Sciatic nerve (tissue), 2 donors: ENCODE measurements around the gene CPXM2. TPM values are rescaled to one million over a fixed set of nuclear protein-coding genes. Genes with fewer than 3 reads are reported as not detected.

Experiments
- ATAC-seq: fragments of 200-7000 bp; cut with Tn5 transposase; one replicate; pipeline ENCODE4 v1.9.1; 2020; ENCODE audit warnings: mild to moderate bottlenecking, moderate library complexity
- DNase-seq: peaks from one replicate; pipeline ENCODE4 v3.0.0-alpha.2; 2020; ENCODE audit warnings: low spot score
- intact Hi-C: fragments of 100-400 bp; cut with DNase I; formaldehyde crosslinking; loops from one replicate; pipeline ENCODE4 v1.14.2; 2022
- total RNA-seq: library from RNA; stranded (reverse); fragmentation: NEBNext Ultra II Directional; extraction: Animal tissue kit (Norgen Biotek cat#: 25700); gene quantifications from one replicate; pipeline ENCODE4 v1.2.1, GENCODE V29; 2021
- donor health status: DM: no; HTN: no; CAD: no.
- donor health status: DM: no; HTN: no; CAD: no.

Gene CPXM2
- total RNA-seq: 81.6 TPM

DNA sequence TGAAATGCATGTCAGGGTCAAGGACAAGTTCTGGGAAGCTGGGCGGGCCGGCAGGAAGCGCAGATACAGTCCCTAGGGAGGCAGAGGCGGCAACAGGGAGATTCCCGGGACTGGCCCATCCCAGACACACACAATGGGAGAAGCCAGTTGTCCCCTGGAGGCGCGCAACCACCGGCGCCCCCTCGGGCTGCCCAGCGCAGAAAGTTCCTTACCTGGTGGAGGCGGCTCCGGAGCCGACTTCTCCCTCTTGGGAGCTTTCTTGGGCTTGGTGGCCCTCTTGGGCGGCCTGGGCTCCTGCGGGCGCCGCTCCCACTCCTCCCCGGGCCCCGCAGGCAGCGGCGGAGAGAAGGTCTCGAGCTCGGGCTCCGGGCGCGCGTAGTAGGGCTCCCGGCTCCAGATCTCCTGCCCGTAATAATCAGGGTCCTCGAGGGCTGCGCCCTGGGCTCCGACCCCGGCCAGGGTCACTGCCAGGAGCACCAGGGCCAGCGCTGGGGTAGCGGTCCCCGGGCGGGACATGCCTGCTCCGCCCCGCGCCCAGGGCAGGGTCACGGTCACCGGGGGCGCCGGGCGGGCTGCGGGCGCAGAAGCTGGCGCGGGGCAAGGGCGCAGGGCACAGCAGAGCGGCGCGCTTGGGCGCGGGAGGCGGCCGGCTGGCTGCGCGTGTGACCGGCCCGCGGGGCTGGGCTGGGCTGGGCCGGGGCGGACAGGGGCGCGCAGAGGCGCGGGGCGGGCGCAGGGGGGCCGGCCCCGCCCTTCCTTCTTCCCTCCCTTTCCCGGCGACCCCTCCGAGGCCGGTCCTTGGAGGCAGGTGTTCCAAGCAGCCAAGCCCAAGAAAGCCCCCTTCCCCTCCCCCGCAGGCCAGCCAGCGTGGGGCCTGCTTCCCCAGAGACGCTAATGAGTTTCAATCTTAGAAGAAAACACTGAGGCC is at the start of gene CPXM2:
TSS of gene CPXM2 (minus strand) at position 664 of the 928 bp plus-strand sequence. CDS start at position 516, 148 bp downstream.
- DNase-seq (no peak), ATAC-seq (peak; percentile 60)
- intact Hi-C loops: no loop called here

DNA sequence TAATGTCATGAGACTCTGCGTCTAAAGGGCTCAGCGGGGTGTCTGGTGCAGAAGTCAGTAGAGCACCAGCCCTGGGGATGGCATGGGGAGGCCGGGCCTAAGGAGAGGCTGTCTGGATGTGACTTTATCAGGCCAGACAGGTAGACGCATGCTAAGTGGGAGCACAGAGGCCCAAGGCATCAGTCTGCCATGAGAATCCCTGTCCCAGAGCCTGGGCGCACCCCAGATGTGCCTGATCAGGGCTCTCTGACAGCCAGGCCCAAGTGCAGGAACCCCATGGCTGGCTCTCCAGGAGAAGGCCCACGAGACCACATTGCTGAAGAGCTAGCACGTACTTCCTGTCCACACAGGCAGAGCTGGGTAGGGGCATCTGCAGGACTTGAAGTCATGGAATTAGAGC is 48.0 kb upstream of the CPXM2 start:
- ATAC-seq: no peak
- intact Hi-C loops: no loop called here
- no peak for DNase-seq

- ATAC-seq (no peak), DNase-seq (no peak)
- intact Hi-C loops: no loop called here
These were observed 47.3 kb upstream of the CPXM2 start for GRCh38 chr10:123938890-123939289.

DNA sequence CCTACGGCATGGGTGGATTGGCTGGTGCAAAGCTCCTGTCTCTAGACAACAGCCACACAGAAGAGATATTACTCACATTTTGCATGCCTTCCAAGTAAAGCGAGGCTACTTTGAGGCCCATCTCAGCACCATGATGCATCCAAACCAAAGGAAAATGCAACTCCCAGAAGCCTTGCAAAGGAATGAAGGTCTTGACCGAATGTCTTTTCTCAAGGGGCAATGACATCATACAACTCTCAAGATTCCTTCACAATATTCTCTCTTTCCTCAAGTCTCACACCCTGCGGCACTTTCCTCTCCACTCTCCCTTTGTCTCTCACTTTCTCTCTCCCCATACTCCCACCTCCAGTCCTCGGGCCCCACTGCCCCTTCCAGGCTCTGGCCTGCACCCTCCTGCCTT is 44.8 kb upstream of the CPXM2 start:
- ATAC-seq: peak; percentile 76
- intact Hi-C loops: no loop called here
- no peak for DNase-seq

DNA sequence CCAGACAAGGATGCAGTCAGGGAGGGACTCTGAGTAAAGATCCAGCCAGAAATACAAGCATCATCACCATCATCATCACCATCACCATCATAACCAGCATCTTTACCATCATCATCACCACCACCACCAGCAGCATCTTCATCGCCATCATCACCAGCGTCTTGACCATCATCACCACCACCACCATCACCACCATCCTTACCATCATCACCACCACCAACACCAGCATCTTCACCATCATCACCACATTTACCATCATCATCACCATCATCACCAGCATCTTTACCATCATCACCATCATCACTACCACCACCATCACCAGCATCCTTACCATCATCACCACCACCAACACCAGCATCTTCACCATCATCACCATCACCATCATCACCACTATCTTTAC is 44.1 kb upstream of the CPXM2 start:
- ATAC-seq: no peak
- DNase-seq: no peak
- intact Hi-C loops: no loop called here

DNA sequence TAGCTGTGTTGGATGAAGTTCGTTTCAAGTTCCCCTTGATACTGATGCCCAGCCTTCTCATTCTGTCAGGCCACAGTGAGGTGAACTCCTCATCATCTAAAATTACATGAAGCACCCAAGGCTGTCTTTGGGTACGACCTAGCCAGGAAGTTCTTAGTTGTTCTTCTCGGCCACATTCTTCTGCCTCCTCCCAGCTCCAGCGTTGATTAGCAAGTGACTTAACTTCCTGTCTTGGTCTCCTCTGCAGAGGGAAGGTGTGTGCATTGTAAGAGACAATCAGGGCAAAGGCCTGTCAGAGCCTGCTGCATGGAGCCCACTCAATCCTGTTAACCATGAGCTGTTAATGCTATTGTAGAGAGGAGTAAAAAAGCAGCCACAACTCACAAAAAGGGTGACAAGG is 43.2 kb upstream of the CPXM2 start:
- intact Hi-C loops: no loop called here

DNA sequence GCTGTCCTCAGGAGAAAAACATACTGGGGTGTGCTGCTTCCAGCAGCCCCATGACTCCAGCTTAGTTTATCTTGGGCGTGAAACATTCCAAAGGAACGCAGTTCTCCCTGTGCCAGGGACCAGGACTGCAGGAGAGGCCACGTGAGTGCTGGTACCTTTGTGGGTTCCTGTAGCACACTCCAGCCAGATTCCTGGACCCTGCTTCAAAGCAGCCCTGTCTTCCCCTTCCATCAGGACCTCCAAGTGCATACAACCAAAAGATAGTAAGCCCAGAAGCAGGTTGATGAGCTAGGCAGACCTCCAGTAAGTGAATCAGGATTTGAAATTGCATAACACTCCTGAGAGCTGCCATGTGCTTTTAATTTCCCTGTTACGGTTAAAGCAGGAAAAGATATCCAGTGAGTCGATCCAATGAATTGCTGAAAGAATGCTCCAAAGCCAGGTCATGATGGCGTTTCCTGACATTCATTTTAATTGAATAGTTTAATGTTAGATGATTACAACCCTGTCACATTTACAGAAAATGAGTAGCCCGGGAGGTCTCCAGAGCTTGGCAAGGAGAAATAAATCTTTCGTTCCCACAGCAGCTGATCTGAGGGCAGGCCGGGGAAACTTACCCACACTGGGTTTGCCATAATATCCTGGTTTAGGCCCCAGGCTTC is 38.9 kb upstream of the CPXM2 start:
- DNase-seq (no peak), ATAC-seq (peak; percentile 92)
- intact Hi-C loops: no loop called here

More for the DNA sequence above, 43.2 kb upstream of the CPXM2 start:
- ATAC-seq (no peak), DNase-seq (no peak)

DNA sequence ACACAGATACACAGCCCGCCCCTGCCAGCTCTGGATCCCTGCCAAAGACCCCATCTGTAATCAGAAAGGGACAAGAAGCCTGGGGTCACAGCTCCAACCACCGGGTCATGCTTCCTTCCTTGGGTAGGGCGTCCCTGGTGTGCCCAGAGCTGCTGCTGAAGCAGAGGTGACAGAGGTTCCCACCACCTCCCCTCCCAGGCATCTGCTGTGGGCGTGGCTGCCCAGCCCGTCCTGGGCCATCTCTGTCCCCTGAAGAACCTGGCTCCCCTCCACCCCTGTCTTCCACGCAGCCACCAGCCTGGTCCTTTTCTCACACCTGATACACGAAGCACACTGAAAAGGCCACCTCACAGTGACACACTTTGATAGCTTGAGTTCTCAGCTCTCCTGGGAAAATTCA is 38.2 kb upstream of the CPXM2 start:
- intact Hi-C loops: no loop called here
- ATAC-seq: peak; percentile 20
- no peak for DNase-seq

DNA sequence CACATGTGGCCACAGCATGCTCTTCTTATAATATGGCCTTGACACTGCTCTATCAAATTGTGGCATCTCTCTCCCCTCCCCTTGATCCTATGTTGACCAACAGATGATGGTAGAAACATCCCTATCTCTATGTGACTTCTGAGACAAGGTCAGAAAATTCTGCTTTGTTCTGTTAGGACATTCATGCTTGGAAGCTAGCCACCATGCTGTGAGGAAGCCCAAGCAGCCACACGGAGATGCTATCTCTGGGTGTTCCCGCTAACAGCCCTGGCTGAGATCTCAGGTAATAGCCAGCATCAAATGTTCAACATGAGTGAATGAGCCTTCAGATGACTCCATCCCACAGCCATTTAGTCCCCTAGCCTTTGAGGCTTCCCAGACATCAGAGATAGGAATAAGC is 36.8 kb upstream of the CPXM2 start:
- DNase-seq (no peak), ATAC-seq (no peak)
- intact Hi-C loops: no loop called here

- DNase-seq (no peak), ATAC-seq (no peak)
- intact Hi-C loops: no loop called here
These were observed 35.0 kb upstream of the CPXM2 start for GRCh38 chr10:123926401-123927264.

DNA sequence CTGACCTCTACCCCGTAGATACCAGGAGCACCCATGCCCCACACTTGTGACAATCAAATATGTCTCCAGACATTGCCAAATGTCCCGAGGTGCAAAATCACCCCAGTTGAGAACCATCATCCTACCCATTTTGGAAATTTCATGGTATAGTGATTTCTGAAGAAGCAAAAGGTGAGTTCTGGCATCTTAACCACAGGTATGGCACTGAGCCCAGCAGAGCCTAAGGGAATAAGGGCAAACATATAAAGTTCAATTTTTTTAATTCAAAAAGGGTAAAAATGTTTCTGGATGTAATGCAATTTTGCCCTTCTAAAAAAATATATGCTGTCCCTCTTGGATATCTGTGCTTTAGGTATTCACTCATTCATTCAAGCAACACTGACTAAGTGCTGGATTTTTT is 30.5 kb upstream of the CPXM2 start:
- DNase-seq: no peak
- intact Hi-C loops: no loop called here
- no peak for ATAC-seq

DNA sequence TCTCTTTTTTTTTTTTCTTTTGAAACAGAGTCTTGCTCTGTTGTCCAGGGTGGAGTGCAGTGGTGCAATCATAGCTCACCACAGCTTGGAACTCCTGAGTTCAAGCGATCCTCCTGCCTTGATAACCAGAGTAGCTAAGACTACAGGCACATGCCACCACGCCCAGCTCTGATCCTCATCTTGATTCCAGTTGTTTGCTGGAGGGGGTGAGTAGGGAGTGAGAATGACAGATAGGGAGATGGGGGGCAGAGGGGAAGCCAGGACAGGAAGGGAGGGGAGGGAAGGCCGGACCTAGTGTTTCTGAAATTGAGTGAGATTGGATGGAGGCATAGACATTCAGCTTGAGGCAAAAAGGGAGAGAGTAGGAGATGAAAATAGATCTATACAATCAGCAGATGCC is 25.2 kb upstream of the CPXM2 start:
- intact Hi-C loops: no loop called here
- no peak for ATAC-seq

DNA sequence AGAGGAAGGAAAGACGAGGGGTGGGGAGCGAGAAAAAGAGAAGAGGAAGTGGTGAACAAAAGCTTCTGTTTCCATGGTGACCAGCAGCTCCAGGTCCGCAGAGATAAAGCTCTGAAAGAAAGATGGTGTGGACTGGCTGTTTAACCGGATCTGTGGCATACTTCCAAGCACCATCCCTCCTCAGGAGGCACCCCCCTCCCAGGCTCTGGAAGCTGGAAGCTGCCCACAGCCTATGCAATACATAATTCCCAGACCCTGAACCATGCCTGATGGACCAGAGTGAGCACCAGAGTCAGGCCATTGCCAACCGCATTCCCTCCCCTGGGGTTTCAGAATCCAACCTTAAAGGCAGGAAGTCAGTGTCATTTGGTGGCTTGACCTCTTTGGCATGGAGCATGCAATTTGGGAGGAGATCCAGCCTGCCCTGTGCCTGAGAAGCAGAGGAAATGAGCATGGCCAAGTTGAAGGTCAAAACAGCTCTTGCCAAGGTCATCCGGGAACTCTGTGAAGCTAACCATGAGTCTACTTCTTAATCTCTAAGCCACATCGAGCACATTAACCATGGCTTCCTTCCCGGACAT is 22.2 kb upstream of the CPXM2 start:
- peak; percentile 75 for DNase-seq
- intact Hi-C loops: no loop called here
- ATAC-seq: peak; percentile 84

More for the DNA sequence above, 25.2 kb upstream of the CPXM2 start:
- no peak for DNase-seq

DNA sequence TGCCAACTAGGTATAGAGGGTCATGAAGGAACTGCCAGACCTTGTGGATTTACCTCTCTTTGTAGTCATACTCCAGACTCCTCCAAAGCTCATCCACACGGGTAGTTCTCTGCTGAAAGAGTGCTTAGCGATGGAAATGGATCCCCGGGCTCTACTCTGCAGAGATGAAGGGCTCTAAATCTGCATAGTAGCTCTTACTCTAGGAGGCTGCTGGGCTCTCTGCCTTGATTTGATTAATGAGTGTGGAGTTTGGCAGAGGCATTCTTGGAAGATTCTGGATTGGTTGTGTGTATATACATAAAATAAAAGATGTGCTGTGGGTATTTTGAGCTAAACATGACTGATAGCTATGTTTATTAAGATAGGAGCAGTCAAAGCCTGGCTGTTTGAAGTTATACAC is 21.3 kb upstream of the CPXM2 start:
- intact Hi-C loops: no loop called here
- DNase-seq: no peak
- no peak for ATAC-seq

GRCh38 chr10:123912466-123912865 is 20.9 kb upstream of the CPXM2 start:
- ATAC-seq: no peak
- DNase-seq: no peak
- intact Hi-C loops: no loop called here

- ATAC-seq (no peak), DNase-seq (no peak)
- intact Hi-C loops: no loop called here
These were observed 20.3 kb upstream of the CPXM2 start for GRCh38 chr10:123911866-123912265.

DNA sequence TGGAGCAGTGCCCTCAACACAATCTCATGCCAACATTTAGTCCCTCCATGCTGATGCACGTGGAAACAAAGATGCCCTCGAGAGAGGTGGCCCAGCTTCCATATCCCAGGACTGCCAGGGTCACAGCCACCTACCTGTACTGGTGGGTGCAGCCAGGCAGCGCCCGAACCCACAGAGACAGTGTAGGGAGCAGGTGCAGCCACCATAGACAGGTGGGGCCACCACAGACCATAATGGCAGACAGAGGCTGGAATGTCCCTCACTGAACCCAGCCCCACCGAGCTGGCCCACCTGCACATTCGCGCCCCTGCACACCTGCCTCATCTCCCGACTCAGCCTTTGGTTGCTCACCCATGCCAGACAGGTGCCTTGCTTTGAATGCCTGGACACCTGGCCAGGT is 18.3 kb upstream of the CPXM2 start:
- intact Hi-C loops: no loop called here
- ATAC-seq: no peak
- DNase-seq: no peak

DNA sequence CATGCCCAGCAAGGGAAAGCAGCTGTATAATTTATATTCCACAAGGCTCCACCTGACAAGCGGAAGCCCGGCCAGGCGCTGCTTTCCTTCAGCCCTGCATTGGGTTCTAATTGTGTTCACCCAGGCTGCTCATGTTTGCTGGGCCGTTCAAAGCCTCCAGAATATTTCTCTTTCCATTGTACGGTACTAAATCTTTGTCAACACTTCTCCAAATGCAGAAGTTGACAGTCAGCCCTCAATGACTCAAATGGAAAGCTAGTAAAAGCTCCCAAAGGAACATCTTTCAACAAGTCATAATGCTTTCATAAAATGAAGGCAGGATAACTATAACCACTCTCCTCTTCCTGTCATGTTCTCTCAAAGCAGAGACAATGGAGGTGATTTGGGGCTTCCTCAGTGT is 17.8 kb upstream of the CPXM2 start:
- DNase-seq (no peak), ATAC-seq (no peak)
- intact Hi-C loops: no loop called here

- ATAC-seq (no peak), DNase-seq (no peak)
- intact Hi-C loops: no loop called here
These were observed 16.8 kb upstream of the CPXM2 start for GRCh38 chr10:123908379-123908778.
